GM12872 (cell line): ENCODE data around the gene CCDC33.

Source experiments
- CTCF ChIP-seq: IDR thresholded peaks from 3 replicates; pipeline ENCODE4 v1.5.1; 2011; ENCODE audit warnings: low read depth, mild to moderate bottlenecking, low read length, moderate library complexity; ENCODE audit not compliant: insufficient read depth

Gene CCDC33

GRCh38 chr15:74352393-74352910 is 116.3 kb downstream of the CCDC33 start:
- TF ChIP-seq CTCF: no peak

GRCh38 chr15:74362482-74362881 is 126.4 kb downstream of the CCDC33 start:
- TF ChIP-seq CTCF: no peak

GRCh38 chr15:74364936-74365597 is 128.9 kb downstream of the CCDC33 start:
- TF ChIP-seq CTCF: no peak

- TF ChIP-seq CTCF: no peak
Measured at GRCh38 chr15:74365598-74366445, 129.7 kb downstream of the CCDC33 start.

- no peak for TF ChIP-seq CTCF
Measured at GRCh38 chr15:74367296-74367854, 131.2 kb downstream of the CCDC33 start, which contains the start of gene CYP11A1. CYP11A1 (minus strand) TSS chr15:74367646; CDS start chr15:74367585, 61 bp downstream.

GRCh38 chr15:74368121-74368520 is 132.0 kb downstream of the CCDC33 start:
- TF ChIP-seq CTCF: no peak

- no peak for TF ChIP-seq CTCF
Measured at GRCh38 chr15:74369084-74369745, 133.1 kb downstream of the CCDC33 start.
